Measurements from ENCODE around the gene KBTBD7. TPM values are rescaled to one million over a fixed set of nuclear protein-coding genes. Genes with fewer than 3 reads are reported as not detected.

KBTBD7 gene
- total RNA-seq, 1 experiment from 2014 or later, result 5.5 TPM

- TF ChIP-seq CTCF (IDR thresholded peaks at IDR 0.05), result no peak
- no peak for TF ChIP-seq SIN3A (IDR thresholded peaks at IDR 0.05; ENCODE audit: borderline replicate concordance, insufficient read depth, low read depth, low read length)
- no peak for TF ChIP-seq POLR2AphosphoS5 (IDR thresholded peaks at IDR 0.05; ENCODE audit: low read depth, low read length)
- no peak for TF ChIP-seq TCF7L2 (IDR thresholded peaks at IDR 0.05; ENCODE audit: low read depth, low read length)
- no peak for TF ChIP-seq REST (IDR thresholded peaks at IDR 0.05; ENCODE audit: insufficient read depth in 1 of 2, low read depth in 2 of 2, low read length in 1 of 2)
- CTCF ChIA-PET, result no interaction called here
- BruUV-seq (replicated peaks), result no TSS peak
Measured at GRCh38 chr13:41156620-41157019, 37.7 kb downstream of the KBTBD7 start.

GRCh38 chr13:41154042-41154441 lies 40.3 kb downstream of the KBTBD7 start:
- no peak overlapping the region for H3K27ac ChIP-seq (ENCODE audit: low read length)
- ATAC-seq (no peak), DNase-seq (ENCODE audit: low read depth, low spot score) (no peak)
- H3K4me3 ChIP-seq (ENCODE audit: low read depth in 2 of 2, low read length in 2 of 2), result no peak overlapping the region
- peaks cover 7% of the 10 kb centered on the region; the same call in 1 of the 2 replicates for H3K9me3 ChIP-seq (ENCODE audit: control insufficient read depth, insufficient read depth, low read depth, low read length)
- H3K36me3 ChIP-seq (ENCODE audit: control insufficient read depth, insufficient read depth, low read length), result no peaks in the 10 kb centered on the region
- no TSS peak for BruUV-seq (replicated peaks)
- in situ Hi-C loops (cut with HindIII; ENCODE audit: low pct_unique_long_range_greater_than_20kb, low sequenced_read_pairs), result no loop called here
- ChIA-PET POLR2A (no interaction called here), CTCF (no interaction called here)
- no peaks in the 10 kb centered on the region for H3K4me1 ChIP-seq (ENCODE audit: control insufficient read depth, insufficient read depth, low read length)
- no peaks in the 10 kb centered on the region for H3K27me3 ChIP-seq (ENCODE audit: control insufficient read depth, insufficient read depth, low read length)
- intact Hi-C loops (cut with micrococcal nuclease; ENCODE audit: unreplicated experiment), result no loop called here
- TF ChIP-seq SIN3A (IDR thresholded peaks at IDR 0.05; ENCODE audit: borderline replicate concordance, insufficient read depth, low read depth, low read length) (no peak), TCF7L2 (IDR thresholded peaks at IDR 0.05; ENCODE audit: low read depth, low read length) (no peak), POLR2AphosphoS5 (IDR thresholded peaks at IDR 0.05; ENCODE audit: low read depth, low read length) (no peak), CTCF (IDR thresholded peaks at IDR 0.05) (no peak), REST (IDR thresholded peaks at IDR 0.05; ENCODE audit: insufficient read depth in 1 of 2, low read depth in 2 of 2, low read length in 1 of 2) (no peak)

More at GRCh38 chr13:41156620-41157019, 37.7 kb downstream of the KBTBD7 start:
- POLR2A ChIA-PET, result no interaction called here
- Histone ChIP-seq H3K36me3 (ENCODE audit: control insufficient read depth, insufficient read depth, low read length) (no peaks in the 10 kb centered on the region), H3K9me3 (ENCODE audit: control insufficient read depth, insufficient read depth, low read depth, low read length) (no peaks in the 10 kb centered on the region; the same call in 1 of the 2 replicates), H3K27me3 (ENCODE audit: control insufficient read depth, insufficient read depth, low read length) (no peaks in the 10 kb centered on the region), H3K4me3 (ENCODE audit: low read depth in 2 of 2, low read length in 2 of 2) (no peak overlapping the region), H3K4me1 (ENCODE audit: control insufficient read depth, insufficient read depth, low read length) (no peaks in the 10 kb centered on the region), H3K27ac (ENCODE audit: low read length) (no peak overlapping the region)
- no peak for DNase-seq (ENCODE audit: low read depth, low spot score)
- intact Hi-C loops (cut with micrococcal nuclease; ENCODE audit: unreplicated experiment), result no loop called here
- no peak for ATAC-seq
- in situ Hi-C loops (cut with HindIII; ENCODE audit: low pct_unique_long_range_greater_than_20kb, low sequenced_read_pairs), result no loop called here
